Stimulated activated CD8-positive, alpha-beta memory T cell treated with anti-CD3 and anti-CD28 coated beads, Interleukin-2, amount 100 ng/mL, for 1 hour (primary cell): ENCODE results near the gene RTN4R.

Experiments
- DNase-seq, 2 donors: peaks; one replicate each; pipeline ENCODE4 v3.0.0-alpha.2; 2020; ENCODE audit warnings: low read depth in 2 of 2

RTN4R gene

DNA sequence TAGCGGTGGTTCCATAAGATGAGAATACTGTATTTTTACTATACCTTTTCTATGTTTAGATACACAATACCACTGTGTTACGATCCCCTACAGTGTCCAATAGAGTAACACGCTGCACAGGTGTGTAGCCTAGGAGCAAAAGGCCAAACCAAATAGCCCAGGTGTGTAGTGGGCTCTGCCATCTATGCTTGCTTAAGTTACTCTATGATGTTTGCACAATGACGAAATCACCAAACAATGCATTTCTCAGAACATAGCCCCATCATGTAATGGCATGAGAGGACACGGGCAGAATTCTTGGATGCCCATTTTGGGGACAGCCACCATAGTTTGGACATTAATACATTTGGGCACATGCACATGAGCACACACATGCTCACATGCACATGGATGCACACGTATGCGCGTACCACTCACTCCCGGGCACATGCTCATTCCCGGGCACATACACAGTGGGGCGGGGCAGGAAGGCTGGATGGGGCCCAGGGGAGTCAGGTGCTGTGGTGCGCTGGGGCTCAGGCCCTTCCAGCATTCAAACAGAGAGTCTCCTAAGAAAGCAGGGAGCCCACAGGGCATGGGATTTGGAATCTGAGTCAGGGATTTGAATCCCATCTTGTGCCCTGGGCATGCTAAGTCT is 51.1 kb downstream of the RTN4R start:
- DNase-seq, result no peak

DNA sequence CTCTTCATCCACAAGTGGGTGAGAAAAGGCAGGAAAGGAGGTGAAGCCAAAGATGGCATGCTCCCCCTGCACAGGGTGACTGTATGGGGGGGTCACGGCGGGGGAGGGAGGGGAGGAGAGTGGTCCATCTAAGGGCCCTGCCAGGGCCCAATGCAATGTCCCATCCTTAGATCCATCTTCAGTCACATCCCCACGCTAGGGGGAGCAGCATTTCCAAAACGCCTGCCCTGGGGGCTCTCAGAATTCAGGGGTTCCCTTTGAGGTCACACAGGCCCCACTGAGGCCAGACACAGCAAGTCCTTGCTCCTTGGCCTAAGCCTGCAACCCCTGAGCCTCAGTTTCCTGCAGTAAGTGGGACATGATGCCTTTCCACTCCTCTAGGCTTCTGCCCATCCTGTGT is 52.4 kb downstream of the RTN4R start:
- DNase-seq, result no peak

DNA sequence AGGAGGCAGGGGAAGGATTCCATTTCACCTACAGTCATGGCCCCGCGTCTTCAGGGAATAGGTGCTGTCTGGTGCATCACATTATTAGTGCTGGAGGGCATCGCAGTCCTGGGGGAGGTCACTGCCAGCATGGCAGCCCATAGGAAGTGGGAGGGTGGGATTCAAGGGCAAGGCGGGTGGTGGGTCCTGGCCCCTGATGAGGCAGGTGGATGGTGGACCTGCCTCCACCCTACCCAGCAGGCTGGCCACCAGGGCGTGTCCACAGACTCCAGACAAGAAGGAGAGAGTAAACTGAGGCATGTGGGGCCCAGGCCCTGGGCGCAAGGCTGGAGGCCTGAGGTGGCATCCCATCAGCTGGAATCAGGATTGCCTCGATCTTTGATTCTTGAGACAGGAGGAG is 53.3 kb downstream of the RTN4R start:
- DNase-seq, result no peak

DNA sequence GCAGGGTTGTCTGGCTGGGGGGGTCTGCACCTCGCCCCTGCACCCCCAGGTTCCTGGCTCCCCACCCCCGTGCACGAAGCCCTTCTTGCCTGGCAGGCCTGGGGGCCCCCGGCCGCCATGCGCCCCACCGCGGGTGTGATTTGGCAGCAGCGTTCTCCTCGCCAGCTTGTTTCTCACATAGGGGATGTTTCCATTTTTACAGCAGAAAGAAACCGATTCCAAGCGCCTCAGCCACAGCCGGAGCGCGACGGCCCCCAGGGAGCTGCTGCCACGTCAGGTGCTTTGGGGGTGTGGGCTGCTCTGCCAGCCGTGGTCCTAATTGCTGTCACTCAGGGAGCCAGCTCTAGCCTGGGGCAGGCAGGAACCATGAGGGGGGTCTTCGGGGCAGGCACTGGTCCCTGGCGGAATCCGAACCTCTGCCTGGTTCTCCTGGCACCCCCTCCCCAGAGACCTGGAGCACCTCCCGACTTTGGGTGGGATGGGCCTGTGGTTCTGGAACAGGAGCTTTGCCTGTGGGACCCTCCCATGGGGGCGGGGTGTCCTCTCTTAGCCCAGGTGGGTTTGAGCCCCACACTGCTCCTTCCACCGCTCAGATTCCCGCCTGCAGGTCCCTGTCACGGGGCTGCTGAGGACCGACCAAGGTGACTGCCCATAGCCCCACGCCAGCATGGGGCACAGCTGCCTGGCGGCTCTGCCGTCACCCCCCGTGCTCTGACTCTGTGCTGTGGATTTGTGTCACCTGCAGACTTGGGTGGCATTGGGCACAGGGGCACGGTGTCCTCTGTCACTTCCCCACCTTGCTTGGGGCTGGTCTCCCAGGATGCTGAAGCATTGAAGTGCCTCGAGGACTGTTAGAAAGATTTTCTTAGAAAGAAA is 54.0 kb downstream of the RTN4R start:
- no peak for DNase-seq

DNA sequence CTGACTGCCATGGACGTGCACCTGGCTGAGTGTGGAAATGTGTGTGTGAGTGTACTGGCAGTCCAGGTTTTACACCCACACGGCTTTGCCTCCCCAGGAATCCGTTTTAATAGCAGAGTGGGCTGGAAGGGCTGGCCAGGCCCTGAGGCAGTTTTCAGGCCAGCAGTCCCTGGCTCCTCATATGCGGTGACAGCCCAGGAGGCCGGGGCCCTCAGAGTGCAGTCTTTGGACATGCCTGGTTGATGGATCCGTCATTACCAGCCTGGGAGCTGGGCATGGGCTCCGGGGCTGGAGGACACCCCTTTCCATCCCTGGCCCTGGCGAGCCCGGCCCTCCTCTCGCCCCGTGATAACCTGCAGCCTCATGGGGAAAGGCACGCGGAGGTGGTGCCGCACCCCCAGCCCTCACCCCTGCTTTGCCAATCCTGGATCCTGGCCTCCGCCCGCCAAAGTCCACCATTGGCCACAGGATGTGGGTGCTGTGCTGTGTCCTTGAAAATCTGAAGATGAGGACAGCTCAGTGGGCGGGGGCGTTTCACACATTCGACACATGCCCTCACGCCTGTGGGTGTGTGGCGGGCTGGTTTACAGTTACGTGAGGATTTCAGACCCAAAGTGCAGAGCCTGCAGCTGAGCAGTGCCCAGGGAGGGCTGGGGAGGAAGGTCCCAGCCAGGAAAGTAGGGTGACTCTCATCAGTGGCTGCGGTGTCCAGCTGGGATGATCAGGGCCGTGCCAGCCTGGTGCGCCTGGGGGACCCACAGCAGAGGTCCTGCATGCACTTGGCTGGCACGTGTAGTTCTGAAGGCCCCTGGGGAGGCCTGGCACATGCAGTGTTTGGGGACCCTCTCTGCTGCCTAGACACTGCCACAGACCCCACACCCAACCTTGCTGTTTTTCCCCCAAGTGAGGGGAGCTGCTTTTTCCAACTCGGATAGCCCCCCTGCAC is 55.1 kb downstream of the RTN4R start:
- DNase-seq, result no peak

DNA sequence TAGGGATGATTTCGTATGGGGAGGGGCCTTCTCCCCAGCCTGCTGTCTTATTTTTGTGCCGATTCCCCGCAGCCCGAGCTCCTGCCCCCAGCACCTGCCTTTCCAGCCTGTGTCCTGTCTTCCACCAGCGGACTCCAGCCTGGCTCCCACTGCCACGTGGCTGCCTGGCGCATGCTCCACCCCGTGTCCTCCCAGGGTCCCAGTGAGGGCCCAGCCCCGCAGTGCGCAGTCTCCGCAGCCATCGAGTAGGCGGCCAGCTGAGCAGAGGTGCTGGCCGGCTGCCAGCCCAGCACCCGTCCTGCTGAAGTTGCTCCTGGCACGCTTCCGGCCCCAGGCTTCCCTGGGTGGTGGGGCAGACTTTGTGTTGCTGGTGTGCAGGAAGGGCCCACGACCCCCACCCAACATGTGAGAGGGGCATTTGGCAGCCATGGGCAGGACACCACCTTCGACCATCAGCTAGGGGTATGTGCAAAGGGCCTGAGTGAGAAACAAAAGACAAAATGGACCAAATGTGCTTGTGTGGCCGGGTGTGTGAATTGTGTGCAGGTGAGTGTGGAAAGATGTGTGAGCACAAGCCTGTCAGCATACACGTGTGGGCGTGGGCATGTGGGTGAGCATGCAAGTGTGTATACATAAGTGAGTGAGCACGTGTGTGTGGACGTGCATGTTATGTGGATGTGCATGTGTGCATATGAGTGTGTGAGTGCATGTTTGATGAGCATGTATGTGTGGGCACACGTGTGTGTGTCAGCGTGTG is 55.9 kb downstream of the RTN4R start:
- DNase-seq, result no peak

DNA sequence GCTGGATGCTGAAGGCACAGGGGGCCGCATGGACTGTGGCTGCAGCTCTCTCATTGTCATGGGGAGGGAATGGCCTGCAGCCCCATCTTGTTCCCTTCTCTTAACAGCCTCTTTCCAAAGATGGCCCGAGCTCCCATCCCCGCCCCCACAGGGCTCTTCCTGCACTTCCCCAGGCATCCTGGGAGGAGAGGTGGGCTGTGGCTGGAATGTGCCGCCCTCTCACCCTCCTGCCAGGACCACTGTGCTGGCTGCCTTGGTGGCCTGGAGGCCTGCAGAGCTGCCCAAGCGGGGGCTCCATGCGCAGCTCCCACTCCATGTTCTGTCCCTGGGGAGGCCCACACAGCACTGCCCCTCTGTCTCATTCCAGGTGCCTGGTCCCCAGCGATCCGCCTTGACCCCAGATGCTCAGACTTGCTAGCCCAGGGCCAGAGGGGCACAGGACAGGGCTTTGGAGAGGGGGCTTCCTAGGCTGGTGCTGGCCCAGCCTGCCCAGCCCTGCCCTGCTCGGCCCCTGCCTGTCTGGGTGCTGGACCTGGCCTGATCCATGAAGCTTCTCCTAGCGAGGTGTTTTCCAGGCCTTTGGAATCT is 56.6 kb downstream of the RTN4R start:
- DNase-seq, result no peak

DNA sequence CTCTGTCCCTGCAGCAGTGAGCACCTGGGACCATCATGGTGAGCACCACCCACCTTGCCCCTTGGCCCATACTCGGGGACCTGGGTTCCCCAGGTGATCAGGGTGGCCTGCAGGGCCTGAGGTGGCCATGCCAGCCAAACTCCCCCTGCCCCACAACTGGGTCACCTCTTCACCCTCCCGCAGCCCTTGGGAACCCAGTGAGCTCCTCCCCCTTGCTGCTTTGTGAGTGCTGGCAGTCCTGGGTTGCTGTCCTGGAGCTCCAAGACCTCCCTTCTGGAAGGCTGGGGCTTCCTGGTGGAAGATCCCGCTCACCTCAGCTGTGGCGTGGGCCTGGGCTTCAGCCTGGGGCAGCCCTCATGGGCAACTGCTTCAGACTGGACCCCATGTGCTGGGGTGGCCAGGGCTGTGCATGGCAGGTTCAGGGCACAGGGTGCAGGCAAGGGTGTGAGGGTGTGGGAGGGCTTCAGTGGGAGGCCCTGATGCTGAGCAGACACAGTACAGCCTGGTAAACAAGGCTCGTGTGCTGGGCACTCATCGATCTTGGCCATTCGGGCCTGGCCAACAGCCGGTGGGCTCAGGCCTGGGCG is 57.6 kb downstream of the RTN4R start:
- DNase-seq, result no peak

DNA sequence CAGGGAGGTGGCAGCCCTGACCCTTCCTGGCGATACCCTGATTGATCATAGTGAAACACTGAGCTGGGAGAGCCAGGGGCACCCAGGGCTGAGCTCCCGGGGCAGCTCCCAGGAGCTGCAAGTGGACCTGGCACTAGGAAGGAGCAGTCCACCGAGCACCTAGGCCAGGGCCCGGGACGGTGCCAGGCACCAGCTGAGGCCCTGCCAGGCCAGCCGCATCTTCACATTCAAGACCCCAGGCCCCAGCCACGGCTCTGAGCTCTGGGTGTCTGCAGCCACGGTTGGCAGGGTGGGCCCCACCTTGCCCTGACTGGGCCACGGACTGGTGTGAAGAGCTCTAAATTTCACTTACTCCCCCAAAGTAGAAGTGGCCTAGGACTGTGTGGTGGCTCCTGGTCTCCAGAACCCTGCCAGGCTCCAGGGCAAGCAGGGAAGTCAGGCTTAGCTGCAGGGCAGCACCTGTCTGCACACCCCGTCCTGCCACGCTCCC is 58.3 kb downstream of the RTN4R start:
- no peak for DNase-seq

DNA sequence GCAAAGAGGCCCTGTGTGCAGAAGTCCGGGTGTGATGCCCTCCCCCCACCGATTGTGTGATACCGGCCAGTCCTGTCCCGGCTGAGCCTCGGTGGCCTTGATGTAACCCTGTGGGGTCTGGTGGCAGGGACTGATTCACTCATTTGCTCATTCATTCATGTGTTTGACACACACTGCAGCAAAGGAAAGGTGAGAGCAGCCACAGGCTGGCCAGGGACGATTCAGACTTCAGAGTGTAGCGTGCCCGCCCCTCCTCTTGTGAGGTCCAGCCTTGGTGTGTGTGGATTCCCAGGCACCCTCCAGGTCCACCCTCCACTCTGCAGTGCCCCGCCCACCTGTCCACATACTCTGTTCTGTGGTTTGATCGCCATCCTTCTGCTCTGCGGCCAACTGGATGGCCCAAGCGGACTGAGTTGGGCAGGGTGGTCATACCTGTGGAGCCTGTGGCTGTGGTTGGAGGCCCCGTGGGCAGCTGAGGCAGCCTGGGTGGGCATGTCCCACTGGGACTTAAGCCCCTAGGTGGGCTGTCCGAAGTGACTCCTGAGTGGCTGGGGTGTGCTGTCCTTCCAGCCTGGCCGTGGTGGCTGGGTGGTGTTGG is 59.3 kb downstream of the RTN4R start:
- no peak for DNase-seq

DNA sequence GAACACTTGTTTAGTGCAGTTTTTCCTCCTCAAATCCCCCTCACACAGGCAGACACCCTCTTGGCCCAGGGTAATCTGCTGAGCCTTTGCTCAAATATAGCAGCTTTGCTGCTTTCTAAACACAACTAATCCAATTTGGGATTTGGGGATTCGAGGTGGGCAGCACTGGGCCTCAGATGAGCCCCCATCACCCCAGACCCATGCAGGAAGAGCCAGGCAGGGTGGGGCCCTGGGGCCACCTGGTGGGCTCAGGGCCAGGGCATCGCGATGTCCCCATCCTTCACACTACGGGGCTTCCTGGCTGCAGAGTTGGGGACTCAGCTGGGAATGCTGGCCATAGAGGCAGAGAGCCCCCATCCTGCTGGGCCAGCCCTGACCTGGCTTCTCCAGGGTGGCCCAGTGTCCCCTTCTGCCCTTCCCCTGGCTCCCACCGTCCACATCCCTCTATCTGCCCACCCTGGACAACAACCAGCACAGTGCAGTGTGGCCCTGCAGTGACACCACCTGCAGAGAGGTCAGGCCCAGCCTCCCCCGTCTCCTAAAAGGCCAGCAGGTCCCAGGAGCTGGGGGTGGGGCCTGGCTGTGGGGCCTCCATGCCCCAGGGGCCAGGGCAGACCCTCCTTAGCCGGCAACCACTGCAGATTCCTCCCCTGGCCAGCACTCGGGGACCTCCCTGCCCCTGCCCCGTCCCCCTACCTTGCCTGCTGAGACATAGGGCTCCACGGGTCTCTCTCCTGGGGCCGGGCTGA is 60.7 kb downstream of the RTN4R start:
- DNase-seq, result no peak

DNA sequence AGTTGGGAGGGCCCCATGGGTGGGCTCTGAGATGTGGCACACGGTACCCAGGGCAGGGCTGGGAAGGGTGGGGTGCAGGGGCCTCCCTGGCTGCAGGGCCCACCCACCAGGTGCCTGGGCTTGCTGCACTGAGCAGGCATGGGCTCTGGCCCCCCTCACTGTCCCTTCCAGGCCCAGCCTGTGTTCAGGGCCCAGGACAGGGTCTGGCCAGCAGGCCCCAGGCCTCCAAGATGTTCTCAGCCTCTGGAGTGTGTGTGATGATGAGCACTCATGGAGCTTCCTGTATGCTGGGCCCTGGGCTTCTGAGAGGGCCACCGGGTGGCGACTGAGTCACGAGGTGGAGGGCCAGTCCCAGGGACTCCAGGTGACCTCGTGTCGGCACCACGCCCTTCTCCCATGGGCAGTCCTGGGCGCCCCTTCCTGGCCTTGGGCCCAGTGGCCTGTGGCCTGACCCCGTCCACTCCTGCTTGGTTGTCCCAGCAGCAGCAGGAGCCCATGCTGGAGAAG is 61.4 kb downstream of the RTN4R start:
- no peak for DNase-seq

DNA sequence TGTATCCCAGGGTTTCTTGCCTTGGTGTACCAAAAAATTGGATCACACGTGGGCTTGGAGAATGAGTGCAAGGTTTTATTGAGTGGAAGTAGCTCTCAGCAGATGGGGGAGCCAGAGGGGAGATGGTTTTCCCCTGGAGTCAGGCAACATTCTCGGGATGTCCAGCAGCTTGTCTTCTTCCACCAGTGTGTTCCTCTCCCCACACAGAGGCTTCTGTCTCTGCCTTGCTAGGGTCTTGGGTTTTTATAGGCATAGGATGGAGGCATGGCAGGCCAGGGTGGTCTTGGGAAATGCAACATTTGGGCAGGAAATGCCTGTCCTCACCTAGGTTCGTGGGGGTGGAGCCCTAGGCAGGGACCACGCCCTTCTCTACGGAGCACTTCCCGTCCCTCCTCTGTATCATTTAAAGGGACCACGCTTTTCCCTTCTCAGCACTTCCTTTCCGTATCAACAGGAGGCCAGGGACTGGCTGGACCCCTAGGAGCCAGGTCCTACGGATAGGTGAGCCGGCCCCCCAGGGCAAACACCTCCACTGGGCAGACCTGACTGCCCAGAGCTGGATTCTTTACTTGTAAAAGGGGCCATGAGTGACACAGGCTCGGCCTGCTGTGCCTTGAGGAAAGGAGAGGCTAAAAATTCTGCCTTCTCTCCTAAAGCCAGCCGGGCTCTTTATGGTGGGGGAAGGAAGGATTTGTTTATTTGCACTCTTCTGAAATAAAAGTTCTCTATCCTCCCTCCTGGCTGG is 62.0 kb downstream of the RTN4R start:
- peak; percentile 20 to 45 for DNase-seq

DNA sequence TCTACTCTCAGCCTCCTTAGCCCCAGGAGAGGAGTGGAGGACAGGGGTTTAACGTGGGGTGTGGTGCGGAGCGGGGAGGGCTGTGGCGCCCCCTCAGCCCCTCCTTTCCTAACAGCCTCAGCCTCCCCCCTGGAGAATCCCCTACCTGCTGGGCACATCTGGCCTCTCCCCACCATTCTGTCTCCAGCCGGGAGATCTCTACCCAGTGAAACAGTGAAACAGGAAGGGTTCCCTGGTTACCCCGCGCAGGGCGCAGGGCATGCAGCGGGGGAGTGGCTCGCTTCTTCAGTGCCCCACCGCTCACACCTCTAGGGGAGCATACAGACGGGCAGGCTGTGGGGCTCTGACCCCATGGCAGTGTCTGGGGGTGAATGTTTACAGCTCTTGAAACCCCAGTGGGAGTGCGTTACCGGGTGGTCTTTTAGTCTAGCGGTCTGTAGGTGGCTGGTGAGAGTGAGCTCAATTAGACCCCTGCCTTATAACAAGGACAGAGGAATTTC is 62.6 kb downstream of the RTN4R start:
- no peak for DNase-seq

DNA sequence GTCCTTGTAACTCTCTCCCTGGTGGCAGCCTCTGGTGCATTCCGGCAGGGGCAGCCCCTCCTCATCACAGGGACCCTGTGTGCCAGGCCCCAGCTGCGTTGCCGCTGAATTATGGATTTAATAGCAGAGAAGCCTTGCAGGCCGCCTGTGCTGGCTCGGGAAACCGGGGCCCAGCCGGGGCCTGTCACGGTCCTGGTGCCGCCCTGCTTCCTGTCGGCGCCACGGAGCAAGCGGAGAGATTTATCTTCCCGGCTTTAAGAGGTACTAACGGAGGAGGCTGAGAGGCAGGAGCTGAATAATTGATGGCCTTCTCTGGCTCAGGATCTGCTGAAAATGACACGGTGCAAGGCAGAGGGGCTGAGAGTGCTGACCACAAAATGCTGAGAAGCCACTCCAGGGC is 63.3 kb downstream of the RTN4R start:
- DNase-seq, result no peak

DNA sequence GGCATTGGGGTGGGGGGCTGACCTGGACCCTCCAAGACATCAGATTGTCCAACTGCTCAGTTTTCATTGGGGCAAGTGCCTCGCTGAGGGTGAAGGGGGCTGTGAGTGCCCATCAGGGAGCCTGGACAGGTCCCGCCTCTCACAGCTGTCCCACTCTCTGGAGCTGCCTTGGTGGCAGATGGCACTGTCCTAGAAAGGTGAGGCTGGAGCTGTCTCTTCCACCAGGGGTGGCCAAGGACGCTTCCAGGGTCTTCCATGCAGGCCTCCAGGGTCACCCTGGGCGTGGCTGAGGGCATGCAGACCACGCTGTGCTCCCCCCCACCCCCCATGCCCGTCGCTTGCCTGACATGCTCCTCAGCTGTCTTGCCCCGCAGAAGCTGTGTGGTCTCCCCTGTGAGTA is 63.8 kb downstream of the RTN4R start:
- no peak for DNase-seq

DNA sequence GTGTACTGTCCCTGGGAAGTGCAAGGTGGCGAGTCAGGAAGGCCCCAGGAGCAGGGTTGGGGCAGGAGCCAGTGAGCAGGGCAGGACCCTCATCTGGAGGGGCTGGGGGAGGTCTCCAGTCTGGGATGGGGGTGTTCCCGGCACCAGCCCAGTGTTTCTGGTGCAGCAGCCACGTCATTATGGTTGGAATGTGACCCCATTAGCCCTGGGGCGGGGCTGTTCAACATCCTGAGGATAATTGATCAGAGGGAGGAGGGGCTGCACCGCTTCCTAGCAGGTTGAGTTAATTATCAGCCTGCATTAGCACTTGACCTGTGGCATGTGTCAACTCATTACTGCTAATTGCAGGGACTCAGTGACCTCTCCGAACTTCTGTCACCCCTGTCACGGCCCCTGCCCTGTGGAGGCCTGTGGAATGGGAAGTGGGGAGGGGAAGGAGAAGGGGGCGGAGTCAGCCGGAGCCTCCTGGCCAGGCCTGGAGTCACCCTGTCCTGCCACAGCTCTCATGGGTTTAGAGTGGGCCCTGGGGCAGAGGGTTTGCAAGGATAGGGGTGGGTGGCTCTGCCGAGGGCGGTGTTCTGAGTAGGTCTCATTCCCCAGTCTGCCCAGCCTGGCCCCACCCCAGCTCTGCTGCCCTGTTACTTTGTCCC is 64.4 kb downstream of the RTN4R start:
- no peak for DNase-seq

DNA sequence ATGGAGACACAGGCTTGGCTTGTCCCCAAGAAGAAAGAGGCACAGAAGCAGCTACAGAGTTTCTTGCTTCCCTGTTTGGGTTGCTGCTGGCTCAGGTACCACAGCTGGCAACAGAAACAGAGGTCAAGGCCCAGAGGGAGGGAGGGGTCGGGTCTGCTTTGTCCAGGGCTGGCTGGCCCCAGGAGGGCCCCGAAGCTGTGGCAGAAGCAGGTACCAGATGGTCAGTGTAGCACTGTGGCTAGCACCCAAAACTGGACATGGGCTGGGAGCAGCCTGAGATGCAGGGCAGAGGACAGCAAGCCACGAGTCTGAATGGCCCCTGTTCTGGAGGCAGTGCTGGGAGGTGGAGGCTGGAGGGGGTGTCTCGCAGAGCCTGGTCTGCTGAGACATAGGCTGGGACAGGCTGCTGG is 65.0 kb downstream of the RTN4R start:
- no peak for DNase-seq
